ENCODE measurements around the gene EGR1.

- TF ChIP-seq CTCF (IDR thresholded peaks at IDR 0.05) (no peak), EP300 (IDR thresholded peaks at IDR 0.05) (no peak), POLR2AphosphoS5 (IDR thresholded peaks at IDR 0.05) (no peak)
Observed at GRCh38 chr5:138440159-138441073, 24.9 kb upstream of the EGR1 start.
